NOMO-1 treated with dmso at 0.1 percent for 144 hours (cell line): ENCODE results near the gene SERTAD3.
A peak's percentile ranks its signal among the peaks of the same experiment; 100 is the strongest.
"Not testable (repeated sequence)": the region's sequence is repeated elsewhere in the genome, so short reads cannot be mapped to it uniquely, and the experiment has no call there.

Source experiments
- DNase-seq: peaks from one replicate; lab custom pipeline; 2025; ENCODE audit not compliant: unreplicated experiment; lab: John Stamatoyannopoulos, UW

Gene SERTAD3

GRCh38 chr19:40458597-40458974 lies 14.5 kb upstream of the SERTAD3 start:
- no peak for DNase-seq

- DNase-seq: no peak
Observed at GRCh38 chr19:40457953-40458596, 13.9 kb upstream of the SERTAD3 start.

GRCh38 chr19:40457048-40457447 lies 12.9 kb upstream of the SERTAD3 start:
- no peak for DNase-seq

GRCh38 chr19:40453943-40454342 lies 9.8 kb upstream of the SERTAD3 start:
- DNase-seq: not testable (repeated sequence)

GRCh38 chr19:40453151-40453735 lies 9.1 kb upstream of the SERTAD3 start:
- DNase-seq: no peak

- no peak for DNase-seq
Observed at GRCh38 chr19:40452016-40452415, 7.9 kb upstream of the SERTAD3 start.

- DNase-seq: no peak
Observed at GRCh38 chr19:40450664-40451063, 6.5 kb upstream of the SERTAD3 start.

GRCh38 chr19:40449506-40449905 lies 5.4 kb upstream of the SERTAD3 start:
- no peak for DNase-seq

GRCh38 chr19:40446263-40446784 lies 2.2 kb upstream of the SERTAD3 start:
- DNase-seq: no peak

- no peak for DNase-seq
Observed at GRCh38 chr19:40445780-40446262, 1.7 kb upstream of the SERTAD3 start.

GRCh38 chr19:40444825-40445312 lies 734 bp upstream of the SERTAD3 start:
- DNase-seq: no peak

GRCh38 chr19:40443131-40443999 lies 770 bp downstream of the SERTAD3 start:
- peak; percentile 99 for DNase-seq

- no peak for DNase-seq
Observed at GRCh38 chr19:40442328-40443130, 1.6 kb downstream of the SERTAD3 start.

GRCh38 chr19:40441719-40442253 lies 2.3 kb downstream of the SERTAD3 start:
- DNase-seq: no peak

- no peak for DNase-seq
Observed at GRCh38 chr19:40438284-40438683, 5.9 kb downstream of the SERTAD3 start.

- peak; percentile 88 for DNase-seq
Observed at GRCh38 chr19:40433391-40434216, 10.5 kb downstream of the SERTAD3 start.

- DNase-seq: not testable (repeated sequence)
Observed at GRCh38 chr19:40432760-40433159, 11.4 kb downstream of the SERTAD3 start.

- DNase-seq: no peak
Observed at GRCh38 chr19:40431698-40432097, 12.4 kb downstream of the SERTAD3 start.

GRCh38 chr19:40430242-40430641 lies 13.9 kb downstream of the SERTAD3 start:
- DNase-seq: not testable (repeated sequence)
